Aorta (tissue), 5 donors: ENCODE measurements around the gene TCF4. TPM values are rescaled to one million over a fixed set of nuclear protein-coding genes. Genes with fewer than 3 reads are reported as not detected.

Source experiments
- ATAC-seq: fragments of 200-7000 bp; cut with Tn5 transposase; one replicate; pipeline ENCODE4 v1.9.1; 2022; ENCODE audit warnings: moderate library complexity; ENCODE audit not compliant: low FRiP score
- DNase-seq, 2 donors: peaks; one replicate each; pipeline ENCODE4 v3.0.0-alpha.2; 2020
- H3K27ac ChIP-seq, 2 donors: one replicate each; pipeline ENCODE4 v1.5.1; 2013; ENCODE audit warnings: low read length in 2 of 2, mild to moderate bottlenecking in 2 of 2, moderate library complexity in 2 of 2, control low read depth in 1 of 2, inconsistent platforms in 1 of 2, low read depth in 1 of 2
- H3K27me3 ChIP-seq, 2 donors: one replicate each; pipeline ENCODE4 v1.6.1; 2013; ENCODE audit warnings: control low read depth in 1 of 2, low read length in 1 of 2, mild to moderate bottlenecking in 1 of 2, moderate library complexity in 1 of 2; ENCODE audit not compliant: insufficient read depth in 2 of 2, control insufficient read depth in 1 of 2
- H3K36me3 ChIP-seq, 2 donors: one replicate each; pipeline ENCODE4 v1.6.1; 2013; ENCODE audit warnings: control low read depth in 1 of 2, low read length in 1 of 2, mild to moderate bottlenecking in 1 of 2; ENCODE audit not compliant: insufficient read depth in 2 of 2, control insufficient read depth in 1 of 2
- H3K4me1 ChIP-seq, 2 donors: one replicate each; pipeline ENCODE4 v1.6.1; 2013; ENCODE audit warnings: low read length in 2 of 2, control low read depth in 1 of 2, mild to moderate bottlenecking in 1 of 2, moderate library complexity in 1 of 2; ENCODE audit not compliant: insufficient read depth in 2 of 2, control insufficient read depth in 1 of 2
- H3K4me3 ChIP-seq, 2 donors: one replicate each; pipeline ENCODE4 v1.5.1; 2013; ENCODE audit warnings: low read length in 2 of 2, control low read depth in 1 of 2, mild to moderate bottlenecking in 1 of 2
- H3K9me3 ChIP-seq: one replicate; pipeline ENCODE4 v1.6.1; 2013; ENCODE audit warnings: mild to moderate bottlenecking, low read length; ENCODE audit not compliant: control insufficient read depth
- WGBS, 2 donors: extraction: QIAGEN DNeasy Blood & Tissue Kit; methylation state at CpG; one replicate each; pipeline ENCODE4 v1.1.7; 2013; 5-methylcytosine and 5-hydroxymethylcytosine counted together
- intact Hi-C, 2 donors: fragments of 100-400 bp; cut with DNase I; formaldehyde crosslinking; loops; one replicate each; pipeline versions ENCODE4 v1.14.2 to v1.15.0; 2022
- polyA plus RNA-seq, 2 donors: library from polyadenylated mRNA; stranded (reverse); fragments of 200-250 nt; gene quantifications; one replicate each; pipeline ENCODE4 v1.2.3, GENCODE V29; 2013
- total RNA-seq, 2 donors: library from RNA; stranded (reverse); fragmentation: NEBNext Ultra II Directional; extraction: Animal tissue kit (Norgen Biotek cat#: 25700); gene quantifications; one replicate each; pipeline ENCODE4 v1.2.1, GENCODE V29; 2021
- donor health status: healthy with polysubstance abuse.
- donor health status: Bipolar disorder and iron deficiency.
- donor health status: DM: no; HTN: no; CAD: no.
- donor health status: DM: no; HTN: no; CAD: no.
- donor health status: DM: yes; HTN: yes; CAD: no.

Gene TCF4
- total and polyA plus RNA-seq, 4 donors = 11.8 to 297 (median 75.0) TPM

- Histone ChIP-seq H3K36me3 (no peaks in the 10 kb centered on the region), H3K27ac (no peak overlapping the region), H3K4me1 (peaks cover 0 to 3% of the 10 kb centered on the region in 2 donors), H3K27me3 (no peaks in the 10 kb centered on the region), H3K4me3 (no peak overlapping the region), H3K9me3 (no peaks in the 10 kb centered on the region)
- WGBS, 2 donors = 73 to 80% methylated on average over 6 of the region's 6 CpGs
- ATAC-seq = no peak
- intact Hi-C loops = loop anchor here (5.0 kb wide), 2 partner anchors 51 to 76 kb away; no protein-coding TSS in a partner anchor
- DNase-seq = no peak
Observed at GRCh38 chr18:55317864-55318263, 270.1 kb downstream of the TCF4 start.

GRCh38 chr18:55317324-55317723 lies 270.7 kb downstream of the TCF4 start:
- Histone ChIP-seq H3K4me3 (no peak overlapping the region), H3K27ac (no peak overlapping the region), H3K36me3 (no peaks in the 10 kb centered on the region), H3K9me3 (no peaks in the 10 kb centered on the region), H3K27me3 (no peaks in the 10 kb centered on the region), H3K4me1 (peaks cover 0 to 3% of the 10 kb centered on the region in 2 donors)
- intact Hi-C loops = loop anchor here (5.0 kb wide), 2 partner anchors 50 to 75 kb away; no protein-coding TSS in a partner anchor
- DNase-seq (no peak), ATAC-seq (no peak)
- WGBS, 2 donors = 86 to 94% methylated on average over 1 of the region's 1 CpG

- WGBS, 2 donors = 57 to 62% methylated on average over 4 of the region's 4 CpGs
- Histone ChIP-seq H3K4me3 (no peak overlapping the region), H3K9me3 (no peaks in the 10 kb centered on the region), H3K27ac (no peak overlapping the region), H3K36me3 (no peaks in the 10 kb centered on the region), H3K4me1 (peaks cover 0 to 3% of the 10 kb centered on the region in 2 donors), H3K27me3 (no peaks in the 10 kb centered on the region)
- DNase-seq (no peak), ATAC-seq (no peak)
- intact Hi-C loops = loop anchor here (5.0 kb wide), 2 partner anchors 49 to 74 kb away; no protein-coding TSS in a partner anchor
Observed at GRCh38 chr18:55316486-55317184, 271.4 kb downstream of the TCF4 start.

GRCh38 chr18:55314615-55315237 lies 273.3 kb downstream of the TCF4 start:
- Histone ChIP-seq H3K36me3 (no peaks in the 10 kb centered on the region), H3K4me1 (peaks cover 0 to 3% of the 10 kb centered on the region in 2 donors), H3K27me3 (no peaks in the 10 kb centered on the region), H3K27ac (no peak overlapping the region), H3K9me3 (no peaks in the 10 kb centered on the region), H3K4me3 (no peak overlapping the region)
- intact Hi-C loops = loop anchor here (5.0 kb wide), 2 partner anchors 47 to 72 kb away; no protein-coding TSS in a partner anchor
- ATAC-seq = no peak
- DNase-seq = no peak

- H3K9me3 ChIP-seq = no peaks in the 10 kb centered on the region
- H3K4me1 ChIP-seq = peaks cover 0 to 3% of the 10 kb centered on the region in 2 donors
- intact Hi-C loops = no loop called here
- no peak for DNase-seq
- H3K27ac ChIP-seq = no peak overlapping the region
- 58 to 81% methylated on average over 1 of the region's 1 CpG for WGBS, 2 donors
- H3K4me3 ChIP-seq = no peak overlapping the region
- ATAC-seq = no peak
- H3K36me3 ChIP-seq = no peaks in the 10 kb centered on the region
- H3K27me3 ChIP-seq = no peaks in the 10 kb centered on the region
Observed at GRCh38 chr18:55314031-55314430, 274.0 kb downstream of the TCF4 start.

GRCh38 chr18:55310863-55311262 lies 277.1 kb downstream of the TCF4 start:
- DNase-seq (no peak), ATAC-seq (no peak)
- H3K4me1 ChIP-seq = peaks cover 3% of the 10 kb centered on the region in 2 donors
- 51 to 58% methylated on average over 2 of the region's 2 CpGs for WGBS, 2 donors
- H3K27ac ChIP-seq = no peak overlapping the region
- H3K36me3 ChIP-seq = peaks cover 0 to 2% of the 10 kb centered on the region in 2 donors
- no peaks in the 10 kb centered on the region for H3K9me3 ChIP-seq
- no peak overlapping the region for H3K4me3 ChIP-seq
- H3K27me3 ChIP-seq = no peaks in the 10 kb centered on the region
- intact Hi-C loops = no loop called here

- peaks cover 3% of the 10 kb centered on the region in 2 donors for H3K4me1 ChIP-seq
- H3K27ac ChIP-seq = no peak overlapping the region
- 75% methylated on average over 4 of the region's 4 CpGs for WGBS, 2 donors
- DNase-seq (no peak), ATAC-seq (no peak)
- no peak overlapping the region for H3K4me3 ChIP-seq
- H3K9me3 ChIP-seq = no peaks in the 10 kb centered on the region
- no peaks in the 10 kb centered on the region for H3K27me3 ChIP-seq
- peaks cover 0 to 2% of the 10 kb centered on the region in 2 donors for H3K36me3 ChIP-seq
- intact Hi-C loops = no loop called here
Observed at GRCh38 chr18:55310044-55310676, 277.8 kb downstream of the TCF4 start.

- peaks cover 0 to 3% of the 10 kb centered on the region in 2 donors for H3K4me1 ChIP-seq
- 97% methylated on average over 4 of the region's 4 CpGs for WGBS, 2 donors
- no peak overlapping the region for H3K27ac ChIP-seq
- no peaks in the 10 kb centered on the region for H3K27me3 ChIP-seq
- H3K36me3 ChIP-seq = peaks cover 0 to 2% of the 10 kb centered on the region in 2 donors
- ATAC-seq = no peak
- intact Hi-C loops = no loop called here
- H3K4me3 ChIP-seq = no peak overlapping the region
- H3K9me3 ChIP-seq = no peaks in the 10 kb centered on the region
- DNase-seq = no peak
Observed at GRCh38 chr18:55309249-55309648, 278.7 kb downstream of the TCF4 start.
